ENCODE measurements around the gene RAB15.
A peak's percentile ranks its signal among the peaks of the same experiment; 100 is the strongest.

The RAB15 gene

GRCh38 chr14:64960762-64961276, 11.3 kb downstream of the RAB15 start:
- ChIA-PET CTCF (interaction anchor here (0.6 to 1.6 kb wide), 4 partner anchors 10 to 316 kb away, joined by 3 to 5 read pairs (median 3); partner anchors contain the start of gene GPX2), POLR2A (no interaction called here)
- H3K27ac ChIP-seq (ENCODE audit: extremely low read depth, low read depth, low read length) = no peak overlapping the region

DNA sequence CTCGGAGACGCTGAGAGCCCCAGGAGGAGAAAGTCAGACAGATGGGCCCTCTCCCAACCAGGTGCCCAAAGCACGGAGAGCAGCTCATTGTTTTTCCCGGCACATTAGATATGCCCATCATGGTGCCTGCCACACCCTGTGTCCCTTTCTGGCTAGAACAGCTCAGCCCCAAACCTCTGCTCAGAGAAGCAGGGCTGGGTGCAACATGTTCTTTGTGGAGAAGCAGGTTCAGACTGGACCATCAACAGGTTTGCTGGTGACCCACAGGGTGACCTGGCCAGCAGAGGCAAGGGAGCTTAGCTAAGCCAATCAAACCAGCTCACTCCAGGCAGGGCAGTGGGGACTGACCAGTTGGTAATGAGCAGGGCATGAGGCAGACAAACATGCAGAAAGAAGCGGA, 13.4 kb downstream of the RAB15 start:
- ChIA-PET POLR2A (no interaction called here), CTCF (interaction anchor here (0.6 to 1.1 kb wide), 3 partner anchors 23 to 529 kb away, joined by 3 to 4 read pairs (median 3); no protein-coding TSS in a partner anchor)
- Histone ChIP-seq H3K36me3 (ENCODE audit: control insufficient read depth in 2 of 2, insufficient read depth in 1 of 2, low read length in 2 of 2) (no peaks in the 10 kb centered on the region; a peak in 1 of 3 replicates), H3K27ac (ENCODE audit: extremely low read depth, low read depth, low read length) (no peak overlapping the region), H3K4me3 (ENCODE audit: low read depth, low read length) (no peak overlapping the region), H3K4me1 (ENCODE audit: control insufficient read depth, insufficient read depth, low read length) (no peaks in the 10 kb centered on the region), H3K9me3 (ENCODE audit: control insufficient read depth, insufficient read depth, low read depth, low read length) (no peaks in the 10 kb centered on the region)
- TF ChIP-seq ZNF202 (tag by site-specific recombination; IDR thresholded peaks at IDR 0.05; ENCODE audit: borderline replicate concordance) (no peak), ZNF571 (tag by site-specific recombination; IDR thresholded peaks at IDR 0.05) (no peak), ZNF521 (tag by site-specific recombination; IDR thresholded peaks at IDR 0.05) (no peak), SCRT2 (tag by site-specific recombination; IDR thresholded peaks at IDR 0.05) (peak; percentile 71)
- TF ChIP-seq, protein P1, sequence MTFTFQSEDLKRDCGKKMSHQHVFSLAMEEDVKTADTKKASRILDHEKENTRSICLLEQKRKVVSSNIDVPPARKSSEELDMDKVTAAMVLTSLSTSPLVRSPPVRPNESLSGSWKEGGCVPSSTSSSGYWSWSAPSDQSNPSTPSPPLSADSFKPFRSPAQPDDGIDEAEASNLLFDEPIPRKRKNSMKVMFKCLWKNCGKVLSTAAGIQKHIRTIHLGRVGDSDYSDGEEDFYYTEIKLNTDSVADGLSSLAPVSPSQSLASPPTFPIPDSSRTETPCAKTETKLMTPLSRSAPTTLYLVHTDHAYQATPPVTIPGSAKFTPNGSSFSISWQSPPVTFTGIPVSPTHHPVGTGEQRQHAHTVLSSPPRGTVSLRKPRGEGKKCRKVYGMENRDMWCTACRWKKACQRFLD (tag by site-specific recombination; IDR thresholded peaks at IDR 0.05) = no peak
- TF ChIP-seq, protein P2, sequence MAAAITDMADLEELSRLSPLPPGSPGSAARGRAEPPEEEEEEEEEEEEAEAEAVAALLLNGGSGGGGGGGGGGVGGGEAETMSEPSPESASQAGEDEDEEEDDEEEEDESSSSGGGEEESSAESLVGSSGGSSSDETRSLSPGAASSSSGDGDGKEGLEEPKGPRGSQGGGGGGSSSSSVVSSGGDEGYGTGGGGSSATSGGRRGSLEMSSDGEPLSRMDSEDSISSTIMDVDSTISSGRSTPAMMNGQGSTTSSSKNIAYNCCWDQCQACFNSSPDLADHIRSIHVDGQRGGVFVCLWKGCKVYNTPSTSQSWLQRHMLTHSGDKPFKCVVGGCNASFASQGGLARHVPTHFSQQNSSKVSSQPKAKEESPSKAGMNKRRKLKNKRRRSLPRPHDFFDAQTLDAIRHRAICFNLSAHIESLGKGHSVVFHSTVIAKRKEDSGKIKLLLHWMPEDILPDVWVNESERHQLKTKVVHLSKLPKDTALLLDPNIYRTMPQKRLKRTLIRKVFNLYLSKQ (tag by site-specific recombination; IDR thresholded peaks at IDR 0.05; ENCODE audit: borderline replicate concordance) = no peak
- TF ChIP-seq, protein P3, sequence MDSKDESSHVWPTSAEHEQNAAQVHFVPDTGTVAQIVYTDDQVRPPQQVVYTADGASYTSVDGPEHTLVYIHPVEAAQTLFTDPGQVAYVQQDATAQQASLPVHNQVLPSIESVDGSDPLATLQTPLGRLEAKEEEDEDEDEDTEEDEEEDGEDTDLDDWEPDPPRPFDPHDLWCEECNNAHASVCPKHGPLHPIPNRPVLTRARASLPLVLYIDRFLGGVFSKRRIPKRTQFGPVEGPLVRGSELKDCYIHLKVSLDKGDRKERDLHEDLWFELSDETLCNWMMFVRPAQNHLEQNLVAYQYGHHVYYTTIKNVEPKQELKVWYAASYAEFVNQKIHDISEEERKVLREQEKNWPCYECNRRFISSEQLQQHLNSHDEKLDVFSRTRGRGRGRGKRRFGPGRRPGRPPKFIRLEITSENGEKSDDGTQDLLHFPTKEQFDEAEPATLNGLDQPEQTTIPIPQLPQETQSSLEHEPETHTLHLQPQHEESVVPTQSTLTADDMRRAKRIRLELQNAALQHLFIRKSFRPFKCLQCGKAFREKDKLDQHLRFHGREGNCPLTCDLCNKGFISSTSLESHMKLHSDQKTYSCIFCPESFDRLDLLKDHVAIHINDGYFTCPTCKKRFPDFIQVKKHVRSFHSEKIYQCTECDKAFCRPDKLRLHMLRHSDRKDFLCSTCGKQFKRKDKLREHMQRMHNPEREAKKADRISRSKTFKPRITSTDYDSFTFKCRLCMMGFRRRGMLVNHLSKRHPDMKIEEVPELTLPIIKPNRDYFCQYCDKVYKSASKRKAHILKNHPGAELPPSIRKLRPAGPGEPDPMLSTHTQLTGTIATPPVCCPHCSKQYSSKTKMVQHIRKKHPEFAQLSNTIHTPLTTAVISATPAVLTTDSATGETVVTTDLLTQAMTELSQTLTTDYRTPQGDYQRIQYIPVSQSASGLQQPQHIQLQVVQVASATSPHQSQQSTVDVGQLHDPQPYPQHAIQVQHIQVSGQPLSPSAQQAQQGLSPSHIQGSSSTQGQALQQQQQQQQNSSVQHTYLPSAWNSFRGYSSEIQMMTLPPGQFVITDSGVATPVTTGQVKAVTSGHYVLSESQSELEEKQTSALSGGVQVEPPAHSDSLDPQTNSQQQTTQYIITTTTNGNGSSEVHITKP (tag by site-specific recombination; IDR thresholded peaks at IDR 0.05) = no peak

More at GRCh38 chr14:64960762-64961276, 11.3 kb downstream of the RAB15 start:
- H3K36me3 ChIP-seq (ENCODE audit: control insufficient read depth in 2 of 2, insufficient read depth in 1 of 2, low read length in 2 of 2) = no peaks in the 10 kb centered on the region; a peak in 1 of 3 replicates
- H3K4me3 ChIP-seq (ENCODE audit: low read depth, low read length) = no peak overlapping the region
- H3K9me3 ChIP-seq (ENCODE audit: control insufficient read depth, insufficient read depth, low read depth, low read length) = no peaks in the 10 kb centered on the region
- TF ChIP-seq, protein P4, sequence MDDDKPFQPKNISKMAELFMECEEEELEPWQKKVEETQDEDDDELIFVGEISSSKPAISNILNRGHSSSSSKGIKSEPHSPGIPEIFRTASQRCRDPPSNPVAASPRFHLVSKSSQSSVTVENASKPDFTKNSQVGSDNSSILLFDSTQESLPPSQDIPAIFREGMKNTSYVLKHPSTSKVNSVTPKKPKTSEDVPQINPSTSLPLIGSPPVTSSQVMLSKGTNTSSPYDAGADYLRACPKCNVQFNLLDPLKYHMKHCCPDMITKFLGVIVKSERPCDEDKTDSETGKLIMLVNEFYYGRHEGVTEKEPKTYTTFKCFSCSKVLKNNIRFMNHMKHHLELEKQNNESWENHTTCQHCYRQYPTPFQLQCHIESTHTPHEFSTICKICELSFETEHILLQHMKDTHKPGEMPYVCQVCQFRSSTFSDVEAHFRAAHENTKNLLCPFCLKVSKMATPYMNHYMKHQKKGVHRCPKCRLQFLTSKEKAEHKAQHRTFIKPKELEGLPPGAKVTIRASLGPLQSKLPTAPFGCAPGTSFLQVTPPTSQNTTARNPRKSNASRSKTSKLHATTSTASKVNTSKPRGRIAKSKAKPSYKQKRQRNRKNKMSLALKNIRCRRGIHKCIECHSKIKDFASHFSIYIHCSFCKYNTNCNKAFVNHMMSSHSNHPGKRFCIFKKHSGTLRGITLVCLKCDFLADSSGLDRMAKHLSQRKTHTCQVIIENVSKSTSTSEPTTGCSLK (tag by site-specific recombination; IDR thresholded peaks at IDR 0.05) = no peak
- TF ChIP-seq ZNF654 (tag by site-specific recombination; IDR thresholded peaks at IDR 0.05; ENCODE audit: low read depth) (no peak), ZNF558 (tag by site-specific recombination; IDR thresholded peaks at IDR 0.05) (no peak), ZNF677 (tag by site-specific recombination; IDR thresholded peaks at IDR 0.05) (no peak), MEIS1 (CRISPR knock-in tag; IDR thresholded peaks at IDR 0.05; ENCODE audit: borderline replicate concordance) (no peak), ZNF561 (tag by site-specific recombination; IDR thresholded peaks at IDR 0.05; ENCODE audit: borderline replicate concordance) (no peak), ZFP69B (tag by site-specific recombination; IDR thresholded peaks at IDR 0.05) (no peak), IKZF3 (tag by site-specific recombination; IDR thresholded peaks at IDR 0.05) (no peak), FEZF1 (tag by site-specific recombination; IDR thresholded peaks at IDR 0.05) (no peak)
- no peaks in the 10 kb centered on the region for H3K4me1 ChIP-seq (ENCODE audit: control insufficient read depth, insufficient read depth, low read length)
